Posterior cingulate gyrus (tissue), 11 donors: ENCODE measurements around the gene RCAN2.
A peak's percentile ranks its signal among the peaks of the same experiment; 100 is the strongest.
"Not testable (repeated sequence)": the region's sequence is repeated elsewhere in the genome, so short reads cannot be mapped to it uniquely, and the experiment has no call there.

Source experiments
- DNase-seq, 10 donors: peaks; one replicate each; pipeline versions ENCODE4 v3.0.0 to v3.0.0-alpha.2; 2020 to 2021; ENCODE audit warnings: mixed read lengths in 3 of 10
- intact Hi-C: fragments of 100-400 bp; cut with DNase I; formaldehyde crosslinking; loops from one replicate; pipeline ENCODE4 v1.15.1; 2023

Gene RCAN2

DNA sequence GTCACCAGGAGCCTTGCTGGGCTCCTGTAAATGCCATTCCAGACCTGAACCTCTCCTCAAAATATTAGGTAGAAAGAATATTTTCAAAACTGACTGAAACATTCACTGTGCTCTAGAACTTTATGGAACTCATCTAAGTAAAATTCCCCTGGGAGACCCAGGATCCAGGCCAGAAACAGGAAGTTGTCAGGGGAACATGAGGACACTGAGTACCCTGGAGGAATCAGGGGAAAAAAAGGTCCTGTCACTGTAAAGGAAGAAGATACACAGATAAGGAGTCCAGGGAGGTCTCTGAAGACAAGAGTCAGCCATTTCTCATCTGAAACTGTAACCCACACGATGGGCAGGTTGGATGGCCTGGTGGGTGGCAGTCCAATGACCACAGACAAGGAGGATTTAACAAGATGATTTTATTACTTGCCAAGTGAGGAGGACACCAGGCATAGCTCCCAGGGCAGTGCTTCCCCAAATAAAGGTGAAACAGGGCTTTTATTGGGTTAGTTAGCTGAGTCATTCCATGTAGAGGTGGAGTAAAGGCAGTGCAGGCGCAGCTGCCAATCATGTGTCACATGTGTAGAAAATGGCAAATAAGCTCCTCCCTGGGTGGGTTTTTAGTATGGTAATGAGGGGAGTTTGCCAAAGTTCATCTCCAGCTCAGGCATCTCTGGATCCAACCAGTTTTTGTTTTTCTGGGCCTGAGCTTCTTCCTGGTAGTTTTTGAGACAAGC, 138.5 kb downstream of the RCAN2 start:
- DNase-seq: no peak
- intact Hi-C loops: no loop called here

- no peak for DNase-seq
- intact Hi-C loops: no loop called here
Observed at GRCh38 chr6:46350714-46351113, 140.5 kb downstream of the RCAN2 start.

DNA sequence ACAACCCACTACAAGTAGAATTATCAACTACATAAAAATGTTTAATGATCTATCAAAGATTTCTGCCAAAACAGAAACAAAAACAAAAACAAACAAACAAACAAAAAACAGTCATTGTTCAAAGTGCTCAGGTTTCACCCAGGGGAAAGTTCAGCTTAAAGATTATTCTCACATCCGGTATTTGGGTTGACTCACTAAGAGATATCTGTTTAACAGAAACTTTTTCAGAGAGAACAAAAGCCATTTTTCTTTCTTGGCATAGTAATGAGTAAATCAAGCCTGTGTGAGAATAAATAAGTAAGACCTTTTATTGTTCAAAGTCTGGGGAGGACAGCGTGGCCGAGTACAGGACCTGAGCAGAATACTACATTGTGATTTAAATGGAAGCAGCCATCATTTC, 143.6 kb downstream of the RCAN2 start:
- intact Hi-C loops: no loop called here
- DNase-seq: no peak

DNA sequence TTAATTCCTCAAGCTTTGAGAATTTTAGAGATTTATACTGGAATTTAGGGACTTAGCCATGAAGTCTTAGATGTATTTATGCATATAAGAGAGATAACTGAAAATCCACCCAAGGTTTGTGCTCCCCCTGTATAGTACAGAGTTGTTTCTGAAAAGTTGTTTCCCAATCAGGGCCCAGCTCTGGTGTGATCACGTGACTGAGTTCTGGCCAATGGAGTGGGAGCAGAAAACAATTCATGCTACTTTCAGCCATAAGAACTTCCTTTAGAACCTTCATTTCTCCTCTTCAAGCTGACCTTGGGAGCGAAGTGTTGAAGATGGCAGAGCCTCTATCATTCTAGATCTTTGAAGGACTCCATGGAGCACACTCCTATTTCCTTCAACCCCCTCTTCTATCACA, 151.0 kb downstream of the RCAN2 start:
- intact Hi-C loops: no loop called here
- no peak for DNase-seq

GRCh38 chr6:46338131-46338530, 153.1 kb downstream of the RCAN2 start:
- intact Hi-C loops: no loop called here
- no peak for DNase-seq

GRCh38 chr6:46334442-46334841, 156.8 kb downstream of the RCAN2 start:
- DNase-seq: no peak
- intact Hi-C loops: no loop called here

GRCh38 chr6:46333481-46333880, 157.8 kb downstream of the RCAN2 start:
- no peak for DNase-seq
- intact Hi-C loops: no loop called here

- intact Hi-C loops, DNase-seq: not testable (repeated sequence)
Observed at GRCh38 chr6:46332448-46332847, 158.8 kb downstream of the RCAN2 start.

DNA sequence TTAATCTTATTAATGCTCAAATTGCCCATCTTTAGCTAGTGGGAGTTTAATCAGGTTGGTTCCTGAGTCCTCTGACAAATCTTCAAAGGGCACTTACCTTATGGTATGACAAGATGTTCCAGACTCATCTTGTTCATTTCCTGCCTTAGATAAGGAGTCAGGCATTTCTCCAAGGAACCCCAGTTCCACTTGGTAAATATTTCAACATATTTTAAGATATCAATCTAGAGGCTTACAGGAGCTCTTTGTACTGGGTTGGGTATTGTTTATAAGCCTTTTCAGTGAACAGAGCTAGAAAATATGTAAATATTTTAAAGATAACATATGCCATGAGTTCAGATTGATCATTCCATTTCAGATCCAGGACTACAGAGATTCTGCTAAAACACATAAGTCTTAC, 159.8 kb downstream of the RCAN2 start:
- no peak for DNase-seq
- intact Hi-C loops: no loop called here

DNA sequence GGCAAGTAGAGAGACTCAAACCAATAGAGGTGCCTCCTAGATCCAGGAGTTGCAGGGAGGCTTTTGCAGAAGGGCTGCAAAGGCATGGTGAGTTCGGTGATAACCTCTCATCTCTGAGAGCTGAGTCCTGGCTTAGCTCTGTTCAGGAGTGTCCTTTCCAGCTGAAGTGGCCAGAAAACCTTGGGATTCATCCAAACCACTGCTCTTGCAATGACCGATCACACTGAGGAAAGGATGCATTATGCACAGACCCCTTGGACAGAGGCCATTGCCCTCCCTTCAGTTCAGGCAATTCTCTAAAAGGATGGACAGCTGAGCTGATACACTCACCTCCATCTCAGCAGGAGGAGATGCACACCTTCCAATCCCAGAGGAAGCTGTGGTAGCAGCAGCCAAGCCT, 161.7 kb downstream of the RCAN2 start:
- DNase-seq: no peak
- intact Hi-C loops: loop anchor here (5.0 kb wide), 1 partner anchor 48 kb away; no protein-coding TSS in a partner anchor

DNA sequence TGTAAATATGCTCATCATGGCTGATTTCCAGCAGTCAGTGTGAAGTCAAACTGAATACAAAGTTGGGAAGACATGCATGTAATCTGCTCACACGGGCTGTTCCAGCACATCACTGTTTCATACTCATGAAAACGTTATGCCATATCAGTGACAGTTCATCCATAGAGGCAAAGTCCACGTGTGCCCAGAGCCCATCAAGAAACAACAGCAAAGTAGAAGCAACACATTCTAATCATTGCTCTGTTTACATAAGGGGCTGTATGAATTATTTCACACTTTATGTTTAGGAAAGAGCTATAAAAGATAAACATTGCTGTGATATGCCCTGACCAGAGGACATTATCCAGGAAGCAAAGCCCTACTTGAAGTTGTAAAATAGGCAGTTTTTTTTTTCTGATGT, 163.5 kb downstream of the RCAN2 start:
- intact Hi-C loops: loop anchor here (5.0 kb wide), 1 partner anchor 50 kb away; no protein-coding TSS in a partner anchor
- no peak for DNase-seq

DNA sequence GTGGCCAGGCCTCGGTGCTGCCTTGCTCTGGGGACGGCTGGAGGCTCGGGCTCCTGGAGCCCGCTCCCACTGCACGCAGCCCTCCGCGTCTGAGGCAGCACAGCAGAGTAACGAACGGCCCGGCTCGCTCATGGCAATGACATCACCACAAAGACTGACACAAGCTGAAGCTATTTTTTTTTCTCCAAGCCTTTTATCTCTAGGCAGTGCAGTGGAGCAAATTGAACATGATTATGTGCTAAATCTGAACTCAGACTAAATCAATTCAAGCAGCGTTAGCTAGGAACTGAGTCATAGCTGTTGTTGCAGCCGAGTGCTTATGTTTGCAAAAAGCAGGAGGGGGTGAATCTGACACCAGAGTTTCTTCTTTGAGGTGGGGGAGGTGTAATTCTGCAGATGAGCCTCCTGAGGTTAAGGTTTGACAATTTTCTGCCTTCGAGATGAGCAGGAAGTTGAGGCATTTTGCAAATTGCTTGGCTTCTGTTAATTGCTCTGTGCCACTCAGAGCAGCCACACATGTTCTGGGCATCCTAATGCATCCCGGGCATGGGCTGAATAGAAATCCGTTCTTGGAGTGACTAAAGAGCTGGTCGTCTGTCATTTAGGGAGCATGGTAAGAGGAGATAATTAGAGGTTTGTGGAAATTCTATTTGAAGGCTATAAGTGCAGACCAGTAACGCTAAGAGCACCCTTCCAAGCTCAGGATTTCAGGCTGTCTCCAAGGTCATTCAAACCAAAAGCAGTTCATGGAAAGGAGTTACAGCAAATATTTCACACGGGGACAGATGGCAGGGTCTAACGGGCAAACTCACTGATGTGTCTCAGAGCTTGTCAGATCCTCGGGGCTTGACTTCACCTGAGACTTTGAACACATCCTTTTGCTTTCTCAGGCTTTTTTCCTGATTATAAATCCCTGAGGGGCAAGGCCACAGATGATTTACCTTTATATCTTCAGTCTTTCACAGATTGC, 165.4 kb downstream of the RCAN2 start:
- intact Hi-C loops: loop anchor here (5.0 kb wide), 1 partner anchor 51 kb away; no protein-coding TSS in a partner anchor

DNA sequence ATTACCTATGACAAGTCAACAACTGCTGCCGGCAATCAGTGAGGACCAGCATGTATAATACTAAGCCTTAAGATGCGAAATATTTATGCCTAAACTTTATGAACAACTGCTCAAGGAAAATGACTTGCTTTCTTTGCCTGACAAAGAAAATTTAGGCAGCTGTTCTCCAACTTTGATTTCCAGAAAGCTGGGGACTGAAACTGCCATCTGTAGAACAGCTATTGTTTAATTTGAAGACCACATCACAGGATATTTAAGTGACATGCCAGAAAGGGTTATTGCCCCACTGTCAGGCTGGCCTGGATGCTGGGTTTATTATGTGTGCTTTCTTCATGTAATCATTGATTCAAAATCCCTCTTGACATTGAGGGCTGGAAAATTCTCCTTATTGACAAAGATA, 166.5 kb downstream of the RCAN2 start:
- intact Hi-C loops: loop anchor here (5.0 kb wide), 1 partner anchor 53 kb away; no protein-coding TSS in a partner anchor
- no peak for DNase-seq

More for the DNA sequence above, 165.4 kb downstream of the RCAN2 start:
- DNase-seq: peak; percentile 62 to 96 (median 78)

GRCh38 chr6:46323966-46324622, 167.2 kb downstream of the RCAN2 start:
- intact Hi-C loops: no loop called here

GRCh38 chr6:46323312-46323965, 167.8 kb downstream of the RCAN2 start:
- intact Hi-C loops: no loop called here
- no peak for DNase-seq

More at GRCh38 chr6:46323966-46324622, 167.2 kb downstream of the RCAN2 start:
- DNase-seq: no peak

DNA sequence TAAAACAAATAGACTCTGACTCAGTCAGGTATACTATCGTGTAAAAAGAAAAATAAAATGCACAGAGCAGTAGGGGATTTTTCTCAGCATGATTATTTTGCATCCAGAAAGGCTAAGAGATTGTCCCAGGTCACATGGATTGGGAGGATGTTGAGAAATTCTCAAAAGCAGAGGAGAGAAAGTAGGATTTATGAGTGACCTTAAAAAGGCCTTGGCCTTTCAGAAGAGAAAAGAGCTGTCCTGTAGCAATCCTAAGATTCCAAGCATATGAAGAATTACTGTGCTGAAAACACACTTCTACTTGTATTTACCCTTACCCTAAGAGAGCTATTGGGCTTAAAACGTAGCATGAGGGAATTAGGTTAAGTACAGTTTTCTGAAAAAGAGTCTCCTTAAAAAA, 170.7 kb downstream of the RCAN2 start:
- DNase-seq: no peak
- intact Hi-C loops: no loop called here

- no peak for DNase-seq
- intact Hi-C loops: no loop called here
Observed at GRCh38 chr6:46315589-46315988, 175.7 kb downstream of the RCAN2 start.

- no peak for DNase-seq
- intact Hi-C loops: no loop called here
Observed at GRCh38 chr6:46312654-46313053, 178.6 kb downstream of the RCAN2 start.

GRCh38 chr6:46310196-46310595, 181.1 kb downstream of the RCAN2 start:
- DNase-seq: no peak
- intact Hi-C loops: no loop called here

DNA sequence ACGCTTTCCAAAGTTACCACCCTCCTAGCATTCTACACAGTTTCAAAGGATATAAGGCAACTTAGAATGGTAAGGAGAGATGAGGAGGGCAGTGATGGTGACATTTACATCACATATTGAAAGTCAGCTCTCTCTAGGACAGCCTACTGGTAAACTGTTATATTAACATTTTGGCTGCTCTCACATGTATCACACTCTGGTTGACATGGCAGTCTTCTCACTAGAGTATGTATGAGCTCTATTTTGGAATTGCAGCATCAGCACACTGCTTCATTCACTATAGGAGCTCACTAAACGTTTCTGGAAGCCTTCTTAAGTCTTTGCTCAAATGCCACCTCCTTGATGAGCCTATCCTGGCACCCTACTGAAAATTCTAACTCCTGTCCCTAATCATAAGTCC, 184.8 kb downstream of the RCAN2 start:
- DNase-seq: no peak
- intact Hi-C loops: no loop called here
